K562 (cell line): Measurements from ENCODE around the gene GNA15. TPM values are rescaled to one million over a fixed set of nuclear protein-coding genes. Genes with fewer than 3 reads are reported as not detected.
A peak's percentile ranks its signal among the peaks of the same experiment; 100 is the strongest.

ENCODE experiments used
- C11orf30 ChIP-seq: fragments of 450-650 bp; IDR thresholded peaks from 2 replicates; pipeline ENCODE4 v1.6.1; 2016; ENCODE audit warnings: low read depth, mild to moderate bottlenecking
- DIDO1 ChIP-seq: fragments of 450-650 bp; IDR thresholded peaks from 2 replicates; pipeline ENCODE4 v1.6.1; 2016; ENCODE audit warnings: low read depth, missing biosample characterization, missing genetic modification characterization
- DPF2 ChIP-seq: fragments of 450-650 bp; IDR thresholded peaks from 2 replicates; pipeline ENCODE4 v1.6.1; 2016
- FOXA3 ChIP-seq, 2 experiments: fragments of 450-650 bp in 1 of 2; sonication (generic) in 1 of 2; formaldehyde crosslinking; IDR thresholded peaks in 1 of 2; conservative IDR thresholded peaks in 1 of 2; 2 replicates each; pipeline versions ENCODE4 v1.4.0 to v1.8.0; 2020 to 2022; ENCODE audit warnings: mild to moderate bottlenecking in 2 of 2, missing genetic modification reagents in 1 of 2
- NONO ChIP-seq, 2 experiments: fragments of 200-400 bp in 1 of 2; fragments of 450-650 bp in 1 of 2; formaldehyde crosslinking in 1 of 2; IDR thresholded peaks; 2 replicates each; pipeline ENCODE4 v1.6.1; 2017; ENCODE audit warnings: low read depth in 2 of 2, mild to moderate bottlenecking in 2 of 2, moderate library complexity in 2 of 2, low read length in 1 of 2
- PML ChIP-seq: IDR thresholded peaks from 2 replicates; pipeline ENCODE4 v1.6.1; 2012; ENCODE audit warnings: low read length, inconsistent platforms
- TCF3 ChIP-seq: sonication (generic); formaldehyde crosslinking; IDR thresholded peaks from 2 replicates; pipeline ENCODE4 v1.4.0; 2020; ENCODE audit warnings: mild to moderate bottlenecking, missing genetic modification reagents
- TFAP4 ChIP-seq: sonication (generic); formaldehyde crosslinking; IDR thresholded peaks from 2 replicates; pipeline ENCODE4 v1.8.0; 2022; ENCODE audit warnings: missing genetic modification reagents, mild to moderate bottlenecking, moderate library complexity, borderline replicate concordance
- XRCC4 ChIP-seq: IDR thresholded peaks from one replicate; pipeline ENCODE4 v1.6.1; 2011; ENCODE audit not compliant: insufficient read depth, insufficient read length; ENCODE audit errors: extremely low read depth
- ZBTB17 ChIP-seq: fragments of 450-650 bp; formaldehyde crosslinking; IDR thresholded peaks from 2 replicates; pipeline ENCODE4 v1.4.0; 2020; ENCODE audit warnings: mild to moderate bottlenecking
- ZKSCAN8 ChIP-seq: fragments of 200-800 bp; sonication (Bioruptor generic); IDR thresholded peaks from 2 replicates; pipeline ENCODE4 v1.6.1; 2016; ENCODE audit warnings: missing genetic modification characterization, missing compliant biosample characterization
- ZNF175 ChIP-seq: fragments of 200-800 bp; sonication (Bioruptor generic); IDR thresholded peaks from 2 replicates; pipeline ENCODE4 v1.6.1; 2016; ENCODE audit warnings: low read depth, mild to moderate bottlenecking, missing genetic modification characterization, missing compliant biosample characterization
- polyA plus RNA-seq, 8 experiments: library from polyadenylated mRNA; depleted of rRNA in 4 of 8; stranded (reverse) in 5 of 8; unstranded in 3 of 8; fragments of >200 nt; fragmentation: Nextera tagmentation in 2 of 8; fragmentation: Illumina TruSeq in 1 of 8; extraction: Ambion mirVana in 2 of 8; extraction: Trizol in 1 of 8; gene quantifications; 2 replicates each; pipeline versions ENCODE4 v1.2.1 to v1.2.3, GENCODE V29; 2011 to 2014; ENCODE audit warnings: inconsistent platforms in 1 of 8, missing spikeins in 1 of 8
- total RNA-seq, 7 experiments: library from RNA; depleted of rRNA in 6 of 7; stranded (reverse); fragments of >200 nt in 6 of 7; fragmentation: Illumina TruSeq in 2 of 7; extraction: Trizol in 2 of 7; gene quantifications; 2 replicates each; pipeline versions ENCODE4 v1.2.1 to v1.2.3, GENCODE V29; 2011 to 2021; ENCODE audit warnings: low replicate concordance in 1 of 7
- TF ChIP-seq, protein P1 (sequence below): fragments of 250-450 bp; sonication (Bioruptor Pico); IDR thresholded peaks from 2 replicates; pipeline ENCODE4 v1.4.0; 2020; ENCODE audit warnings: mild to moderate bottlenecking, moderate library complexity
- TF ChIP-seq, protein P2 (sequence below): fragments of 200-800 bp; sonication (Bioruptor generic); IDR thresholded peaks from 2 replicates; pipeline ENCODE4 v1.6.1; 2017; ENCODE audit warnings: missing genetic modification characterization, missing compliant biosample characterization

The GNA15 gene
- total and polyA plus RNA-seq, 9 of the 15 experiments (the other 6 are each of a cell fraction or from before 2014, with no cell fraction given): 0.03 to 0.24 (median 0.11) TPM; not detected in 1

GRCh38 chr19:3132971-3133792 is 2.7 kb upstream of the GNA15 start (continued):
- 0 out of 2 replicates have a peak, but pooled peaks have one; percentile 24 for TF ChIP-seq ZBTB17 (CRISPR knock-in tag)
- TF ChIP-seq TCF3 (CRISPR knock-in tag): peak; percentile 55
- TF ChIP-seq PML: no peak
- 0 out of 2 replicates have a peak, but pooled peaks have one; percentile 61 for TF ChIP-seq ZNF175
- TF ChIP-seq XRCC4: no peak
- peak in 1 of 2 experiments; percentile 21; a peak in 1 of 4 replicates for TF ChIP-seq FOXA3 (CRISPR knock-in tag; conservative IDR thresholded peaks at IDR 0.05 in 1 of 2, IDR thresholded peaks at IDR 0.05 in 1 of 2)
- TF ChIP-seq NONO (IDR thresholded peaks at IDR 0.05; ENCODE audit: low read depth in 2 of 2, low read length in 1 of 2): no peak
- 0 out of 2 replicates have a peak, but pooled peaks have one; percentile 69 for TF ChIP-seq ZKSCAN8 (CRISPR knock-in tag)
- TF ChIP-seq, protein P1, sequence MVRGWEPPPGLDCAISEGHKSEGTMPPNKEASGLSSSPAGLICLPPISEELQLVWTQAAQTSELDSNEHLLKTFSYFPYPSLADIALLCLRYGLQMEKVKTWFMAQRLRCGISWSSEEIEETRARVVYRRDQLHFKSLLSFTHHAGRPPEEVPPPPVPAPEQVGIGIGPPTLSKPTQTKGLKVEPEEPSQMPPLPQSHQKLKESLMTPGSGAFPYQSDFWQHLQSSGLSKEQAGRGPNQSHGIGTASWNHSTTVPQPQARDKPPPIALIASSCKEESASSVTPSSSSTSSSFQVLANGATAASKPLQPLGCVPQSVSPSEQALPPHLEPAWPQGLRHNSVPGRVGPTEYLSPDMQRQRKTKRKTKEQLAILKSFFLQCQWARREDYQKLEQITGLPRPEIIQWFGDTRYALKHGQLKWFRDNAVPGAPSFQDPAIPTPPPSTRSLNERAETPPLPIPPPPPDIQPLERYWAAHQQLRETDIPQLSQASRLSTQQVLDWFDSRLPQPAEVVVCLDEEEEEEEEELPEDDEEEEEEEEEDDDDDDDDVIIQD: no peak
- TF ChIP-seq, protein P2, sequence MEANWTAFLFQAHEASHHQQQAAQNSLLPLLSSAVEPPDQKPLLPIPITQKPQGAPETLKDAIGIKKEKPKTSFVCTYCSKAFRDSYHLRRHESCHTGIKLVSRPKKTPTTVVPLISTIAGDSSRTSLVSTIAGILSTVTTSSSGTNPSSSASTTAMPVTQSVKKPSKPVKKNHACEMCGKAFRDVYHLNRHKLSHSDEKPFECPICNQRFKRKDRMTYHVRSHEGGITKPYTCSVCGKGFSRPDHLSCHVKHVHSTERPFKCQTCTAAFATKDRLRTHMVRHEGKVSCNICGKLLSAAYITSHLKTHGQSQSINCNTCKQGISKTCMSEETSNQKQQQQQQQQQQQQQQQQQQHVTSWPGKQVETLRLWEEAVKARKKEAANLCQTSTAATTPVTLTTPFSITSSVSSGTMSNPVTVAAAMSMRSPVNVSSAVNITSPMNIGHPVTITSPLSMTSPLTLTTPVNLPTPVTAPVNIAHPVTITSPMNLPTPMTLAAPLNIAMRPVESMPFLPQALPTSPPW (CRISPR knock-in tag): peak; percentile 66
- peak; percentile 12; the same call in 1 of the 2 replicates for TF ChIP-seq TFAP4 (CRISPR knock-in tag)
- TF ChIP-seq DIDO1 (tag): no peak
- TF ChIP-seq DPF2: peak; percentile 47; the same call in 1 of the 2 replicates
- peak; percentile 26 for TF ChIP-seq C11orf30
